Tibial nerve (tissue), 4 donors: ENCODE results near the gene GRB2.

Experiments used
- EP300 ChIP-seq, 2 donors: sonication (generic); formaldehyde crosslinking; IDR thresholded peaks; one replicate each; pipeline ENCODE4 v1.6.1; 2017; ENCODE audit warnings: antibody characterized with exemption in 2 of 2, mild to moderate bottlenecking in 1 of 2
- TF ChIP-seq, protein P1 (sequence below), 5 experiments: fragments of 200-600 bp in 3 of 5; fragments of 450-650 bp in 2 of 5; sonication (generic) in 3 of 5; IDR thresholded peaks; one replicate each; pipeline ENCODE4 v1.5.1; 2016 to 2019; ENCODE audit warnings: antibody characterized with exemption in 5 of 5, mild to moderate bottlenecking in 3 of 5, moderate library complexity in 2 of 5

GRCh38 chr17:75277664-75278071 lies 127.8 kb downstream of the GRB2 start:
- TF ChIP-seq, protein P1, sequence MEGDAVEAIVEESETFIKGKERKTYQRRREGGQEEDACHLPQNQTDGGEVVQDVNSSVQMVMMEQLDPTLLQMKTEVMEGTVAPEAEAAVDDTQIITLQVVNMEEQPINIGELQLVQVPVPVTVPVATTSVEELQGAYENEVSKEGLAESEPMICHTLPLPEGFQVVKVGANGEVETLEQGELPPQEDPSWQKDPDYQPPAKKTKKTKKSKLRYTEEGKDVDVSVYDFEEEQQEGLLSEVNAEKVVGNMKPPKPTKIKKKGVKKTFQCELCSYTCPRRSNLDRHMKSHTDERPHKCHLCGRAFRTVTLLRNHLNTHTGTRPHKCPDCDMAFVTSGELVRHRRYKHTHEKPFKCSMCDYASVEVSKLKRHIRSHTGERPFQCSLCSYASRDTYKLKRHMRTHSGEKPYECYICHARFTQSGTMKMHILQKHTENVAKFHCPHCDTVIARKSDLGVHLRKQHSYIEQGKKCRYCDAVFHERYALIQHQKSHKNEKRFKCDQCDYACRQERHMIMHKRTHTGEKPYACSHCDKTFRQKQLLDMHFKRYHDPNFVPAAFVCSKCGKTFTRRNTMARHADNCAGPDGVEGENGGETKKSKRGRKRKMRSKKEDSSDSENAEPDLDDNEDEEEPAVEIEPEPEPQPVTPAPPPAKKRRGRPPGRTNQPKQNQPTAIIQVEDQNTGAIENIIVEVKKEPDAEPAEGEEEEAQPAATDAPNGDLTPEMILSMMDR (IDR thresholded peaks at IDR 0.05): no peak
- TF ChIP-seq EP300 (IDR thresholded peaks at IDR 0.05): no peak
